HL-60/S4 treated with phorbol 12-myristate 13-acetate at 8.2 ng/mL for 4 days and 3 days (cell line): ENCODE results near the gene C2orf66.

Experiments used
- in situ Hi-C: fragments of 300-500 bp; cut with MboI; formaldehyde crosslinking; loops from 2 replicates; pipeline ENCODE4 v1.15.0; 2022; ENCODE audit warnings: low sequenced_read_pairs

Gene C2orf66

GRCh38 chr2:196809260-196809659 is at the start of gene C2orf66:
TSS of gene C2orf66 (minus strand) at chr2:196809355. CDS start at chr2:196809336, 19 bp downstream.
- in situ Hi-C loops, result no loop called here

- in situ Hi-C loops, result no loop called here
These were observed 45.5 kb upstream of the C2orf66 start for GRCh38 chr2:196854629-196855028.

- in situ Hi-C loops, result no loop called here
These were observed 44.3 kb upstream of the C2orf66 start for GRCh38 chr2:196853301-196854087.

GRCh38 chr2:196851088-196851487 is 41.9 kb upstream of the C2orf66 start:
- in situ Hi-C loops, result no loop called here

GRCh38 chr2:196849895-196850294 is 40.7 kb upstream of the C2orf66 start:
- in situ Hi-C loops, result no loop called here

- in situ Hi-C loops, result no loop called here
These were observed 37.1 kb upstream of the C2orf66 start for GRCh38 chr2:196846295-196846694.

GRCh38 chr2:196845371-196845770 is 36.2 kb upstream of the C2orf66 start:
- in situ Hi-C loops, result no loop called here

- in situ Hi-C loops, result no loop called here
These were observed 31.0 kb upstream of the C2orf66 start for GRCh38 chr2:196840171-196840570.

- in situ Hi-C loops, result no loop called here
These were observed 30.4 kb upstream of the C2orf66 start for GRCh38 chr2:196839574-196839973.

- in situ Hi-C loops, result no loop called here
These were observed 27.3 kb upstream of the C2orf66 start for GRCh38 chr2:196836440-196836839.

GRCh38 chr2:196830701-196831100 is 21.5 kb upstream of the C2orf66 start:
- in situ Hi-C loops, result no loop called here

- in situ Hi-C loops, result no loop called here
These were observed 18.2 kb upstream of the C2orf66 start for GRCh38 chr2:196827356-196827755.

GRCh38 chr2:196823750-196824522 is 14.8 kb upstream of the C2orf66 start:
- in situ Hi-C loops, result no loop called here

- in situ Hi-C loops, result no loop called here
These were observed 12.0 kb upstream of the C2orf66 start for GRCh38 chr2:196821195-196821594.

- in situ Hi-C loops, result no loop called here
These were observed 981 bp downstream of the C2orf66 start for GRCh38 chr2:196808083-196808665.

- in situ Hi-C loops, result no loop called here
These were observed 4.8 kb downstream of the C2orf66 start for GRCh38 chr2:196804381-196804780.

- in situ Hi-C loops, result no loop called here
These were observed 6.8 kb downstream of the C2orf66 start for GRCh38 chr2:196802401-196802800.

GRCh38 chr2:196801674-196802261 is 7.4 kb downstream of the C2orf66 start:
- in situ Hi-C loops, result no loop called here

- in situ Hi-C loops, result loop anchor here (25.0 kb wide), 1 partner anchor 613 kb away; no protein-coding TSS in a partner anchor
These were observed 10.2 kb downstream of the C2orf66 start for GRCh38 chr2:196798980-196799379.

GRCh38 chr2:196792865-196793264 is 16.3 kb downstream of the C2orf66 start:
- in situ Hi-C loops, result loop anchor here (25.0 kb wide), 1 partner anchor 619 kb away; no protein-coding TSS in a partner anchor

GRCh38 chr2:196783431-196784094 is 25.6 kb downstream of the C2orf66 start:
- in situ Hi-C loops, result loop anchor here (25.0 kb wide), 1 partner anchor 629 kb away; no protein-coding TSS in a partner anchor
